ENCODE measurements around the gene CCDC182.

Gene CCDC182

DNA sequence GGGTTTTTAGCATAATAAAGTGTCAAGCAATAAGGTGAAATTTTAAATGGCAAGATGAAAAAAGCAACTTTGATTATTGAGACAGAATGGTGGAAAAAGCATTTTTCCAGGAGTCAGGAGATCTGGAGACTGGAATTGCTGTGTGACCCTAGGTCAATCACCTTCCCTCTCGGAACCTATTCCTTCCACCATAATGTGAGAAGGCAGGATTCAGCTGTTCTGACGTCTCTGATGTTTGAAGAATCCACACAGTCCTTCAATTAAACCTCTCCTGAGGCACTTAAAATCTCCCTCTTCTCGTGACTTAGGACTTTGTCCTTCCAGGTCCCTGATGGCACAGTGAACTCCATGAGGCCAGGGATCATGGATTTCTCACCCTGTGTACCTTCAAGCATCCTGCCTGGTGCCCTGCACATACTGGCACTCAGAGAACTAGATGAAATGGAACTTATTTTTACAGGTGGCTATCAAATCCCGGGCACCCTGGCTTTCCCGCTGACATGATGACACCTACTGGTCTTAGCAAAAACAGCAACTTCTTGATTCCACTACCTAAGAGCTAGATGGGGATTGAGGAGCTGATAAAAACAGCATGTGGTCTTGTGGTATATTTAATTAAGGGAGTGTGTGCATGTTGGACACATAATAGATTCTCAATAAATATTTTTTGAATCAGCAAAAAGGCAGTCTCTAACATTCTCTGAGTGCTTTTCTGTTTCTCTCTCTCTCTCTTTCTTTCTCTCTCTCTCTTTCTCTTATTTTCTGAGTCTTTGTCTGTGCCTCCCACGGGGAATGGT, 2.3 kb upstream of the CCDC182 start:
- peak overlapping the region; percentile 14 for H3K27ac ChIP-seq (ENCODE audit: low read length)
- H2AFZ ChIP-seq (ENCODE audit: low read depth, low read length) = peak overlapping the region; percentile 53; the same call in 1 of the 2 replicates
- H3K9me3 ChIP-seq (ENCODE audit: insufficient read depth, low read length, severe bottlenecking) = no peaks in the 10 kb centered on the region
- no peaks in the 10 kb centered on the region for H3K79me2 ChIP-seq (ENCODE audit: insufficient read depth, low read length)
- H3K4me1 ChIP-seq (ENCODE audit: insufficient read depth, low read length) = peaks cover 34% of the 10 kb centered on the region
- no peak overlapping the region for H3K9ac ChIP-seq (ENCODE audit: low read depth, low read length)
- peak; percentile 69 for DNase-seq
- H3K36me3 ChIP-seq (ENCODE audit: insufficient read depth, low read length) = no peaks in the 10 kb centered on the region
- H3K27me3 ChIP-seq (ENCODE audit: insufficient read depth, low read length, poor library complexity) = no peaks in the 10 kb centered on the region
- H4K20me1 ChIP-seq (ENCODE audit: insufficient read depth, low read length) = no peaks in the 10 kb centered on the region
- TF ChIP-seq, protein P1, sequence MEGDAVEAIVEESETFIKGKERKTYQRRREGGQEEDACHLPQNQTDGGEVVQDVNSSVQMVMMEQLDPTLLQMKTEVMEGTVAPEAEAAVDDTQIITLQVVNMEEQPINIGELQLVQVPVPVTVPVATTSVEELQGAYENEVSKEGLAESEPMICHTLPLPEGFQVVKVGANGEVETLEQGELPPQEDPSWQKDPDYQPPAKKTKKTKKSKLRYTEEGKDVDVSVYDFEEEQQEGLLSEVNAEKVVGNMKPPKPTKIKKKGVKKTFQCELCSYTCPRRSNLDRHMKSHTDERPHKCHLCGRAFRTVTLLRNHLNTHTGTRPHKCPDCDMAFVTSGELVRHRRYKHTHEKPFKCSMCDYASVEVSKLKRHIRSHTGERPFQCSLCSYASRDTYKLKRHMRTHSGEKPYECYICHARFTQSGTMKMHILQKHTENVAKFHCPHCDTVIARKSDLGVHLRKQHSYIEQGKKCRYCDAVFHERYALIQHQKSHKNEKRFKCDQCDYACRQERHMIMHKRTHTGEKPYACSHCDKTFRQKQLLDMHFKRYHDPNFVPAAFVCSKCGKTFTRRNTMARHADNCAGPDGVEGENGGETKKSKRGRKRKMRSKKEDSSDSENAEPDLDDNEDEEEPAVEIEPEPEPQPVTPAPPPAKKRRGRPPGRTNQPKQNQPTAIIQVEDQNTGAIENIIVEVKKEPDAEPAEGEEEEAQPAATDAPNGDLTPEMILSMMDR (IDR thresholded peaks at IDR 0.05; ENCODE audit: borderline replicate concordance, extremely low read depth, low read length, poor library complexity, severe bottlenecking) = peak; percentile 93
- no peak for TF ChIP-seq EZH2 (IDR thresholded peaks at IDR 0.05; ENCODE audit: borderline replicate concordance, low read depth, low read length, severe bottlenecking)
- ATAC-seq (ENCODE audit: insufficient read depth, low read depth) = peak; percentile 90
- no peak overlapping the region for H3K4me3 ChIP-seq (ENCODE audit: low read depth in 1 of 2, low read length in 2 of 2)
- no peak overlapping the region for H3K4me2 ChIP-seq (ENCODE audit: insufficient read depth, low read length)

DNA sequence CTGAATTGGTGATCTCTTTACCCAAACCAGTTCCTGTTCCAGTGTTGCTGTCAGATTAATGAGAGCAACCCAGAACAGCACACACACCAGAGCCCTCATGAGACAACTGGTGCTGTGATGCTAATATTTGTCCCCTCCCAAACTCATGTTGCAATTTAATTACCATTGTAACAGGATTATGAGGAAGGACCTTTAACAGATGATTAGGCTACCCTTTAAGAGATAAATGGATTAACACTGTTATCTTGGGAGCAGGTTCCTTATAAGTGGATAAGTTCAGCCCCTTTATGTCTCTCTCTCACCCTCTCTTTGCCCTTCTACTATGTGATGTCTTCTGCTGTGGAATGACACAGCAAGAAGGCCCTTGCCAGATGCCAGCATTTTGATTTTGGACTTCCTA, 1.1 kb upstream of the CCDC182 start:
- Histone ChIP-seq H3K9me3 (ENCODE audit: insufficient read depth, low read length, severe bottlenecking) (no peaks in the 10 kb centered on the region), H3K4me1 (ENCODE audit: insufficient read depth, low read length) (peaks cover 34% of the 10 kb centered on the region), H3K79me2 (ENCODE audit: insufficient read depth, low read length) (no peaks in the 10 kb centered on the region), H3K36me3 (ENCODE audit: insufficient read depth, low read length) (no peaks in the 10 kb centered on the region), H4K20me1 (ENCODE audit: insufficient read depth, low read length) (no peaks in the 10 kb centered on the region), H3K4me2 (ENCODE audit: insufficient read depth, low read length) (no peak overlapping the region), H3K9ac (ENCODE audit: low read depth, low read length) (no peak overlapping the region), H2AFZ (ENCODE audit: low read depth, low read length) (no peak overlapping the region), H3K27me3 (ENCODE audit: insufficient read depth, low read length, poor library complexity) (no peaks in the 10 kb centered on the region), H3K27ac (ENCODE audit: low read length) (no peak overlapping the region), H3K4me3 (ENCODE audit: low read depth in 1 of 2, low read length in 2 of 2) (no peak overlapping the region)
- TF ChIP-seq, protein P1 (IDR thresholded peaks at IDR 0.05; ENCODE audit: borderline replicate concordance, extremely low read depth, low read length, poor library complexity, severe bottlenecking) = no peak
- no peak for TF ChIP-seq EZH2 (IDR thresholded peaks at IDR 0.05; ENCODE audit: borderline replicate concordance, low read depth, low read length, severe bottlenecking)
- DNase-seq = no peak
- no peak for ATAC-seq (ENCODE audit: insufficient read depth, low read depth)

DNA sequence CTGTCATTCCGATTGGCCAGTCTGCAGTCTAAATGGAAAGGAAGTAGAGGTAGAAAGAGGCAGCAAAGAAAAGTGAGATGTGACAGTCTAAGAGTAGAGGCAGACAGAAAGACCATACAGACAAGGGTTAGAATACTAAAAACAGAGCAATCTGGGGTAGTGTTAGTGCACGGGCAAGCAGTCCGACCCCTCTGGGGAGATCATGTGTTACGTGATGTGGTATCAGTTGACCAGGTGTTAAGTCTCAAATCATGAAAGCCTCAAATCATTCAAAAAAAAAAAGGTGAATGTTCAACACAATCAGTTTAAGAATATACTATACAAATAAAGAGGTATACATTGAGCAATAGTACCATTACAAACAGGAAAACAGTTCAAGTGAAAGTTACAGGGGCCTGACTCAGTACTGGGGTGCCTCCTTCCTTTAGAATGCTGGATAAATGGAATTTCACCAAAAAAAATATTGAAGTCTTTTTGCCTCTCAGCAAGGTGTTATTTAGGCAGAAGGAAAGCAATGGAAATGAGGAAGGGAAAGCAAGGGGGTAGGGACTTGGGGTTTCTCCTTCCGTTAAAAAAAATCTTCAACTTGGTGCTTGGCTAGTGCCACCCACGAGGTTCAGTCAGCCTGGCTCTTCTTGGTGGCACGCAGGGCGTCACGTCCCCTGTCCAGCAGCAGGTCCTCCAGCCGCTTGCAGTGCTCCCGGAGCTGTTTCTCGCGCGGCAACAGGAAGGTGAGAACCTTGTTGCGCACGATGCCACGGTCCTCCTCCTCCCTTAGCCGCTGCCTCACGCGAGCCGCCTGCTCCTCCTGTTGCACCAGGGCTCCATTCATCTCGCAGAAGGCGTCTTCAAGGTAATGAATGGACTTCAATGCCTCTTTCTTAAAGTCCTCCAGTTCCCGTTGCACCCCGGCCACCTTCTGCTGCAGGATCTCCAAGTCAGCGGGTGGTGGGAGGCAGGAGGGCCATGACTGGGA, 616 bp downstream of the CCDC182 start:
- ATAC-seq (ENCODE audit: insufficient read depth, low read depth) = no peak
- Histone ChIP-seq H3K4me3 (ENCODE audit: low read depth in 1 of 2, low read length in 2 of 2) (no peak overlapping the region), H3K4me1 (ENCODE audit: insufficient read depth, low read length) (peaks cover 34% of the 10 kb centered on the region), H3K4me2 (ENCODE audit: insufficient read depth, low read length) (no peak overlapping the region), H2AFZ (ENCODE audit: low read depth, low read length) (no peak overlapping the region), H3K9me3 (ENCODE audit: insufficient read depth, low read length, severe bottlenecking) (no peaks in the 10 kb centered on the region), H3K79me2 (ENCODE audit: insufficient read depth, low read length) (no peaks in the 10 kb centered on the region), H3K36me3 (ENCODE audit: insufficient read depth, low read length) (no peaks in the 10 kb centered on the region), H3K9ac (ENCODE audit: low read depth, low read length) (no peak overlapping the region), H3K27me3 (ENCODE audit: insufficient read depth, low read length, poor library complexity) (no peaks in the 10 kb centered on the region), H4K20me1 (ENCODE audit: insufficient read depth, low read length) (no peaks in the 10 kb centered on the region), H3K27ac (ENCODE audit: low read length) (no peak overlapping the region)
- no peak for DNase-seq
- TF ChIP-seq EZH2 (IDR thresholded peaks at IDR 0.05; ENCODE audit: borderline replicate concordance, low read depth, low read length, severe bottlenecking) = no peak
- TF ChIP-seq, protein P1 (IDR thresholded peaks at IDR 0.05; ENCODE audit: borderline replicate concordance, extremely low read depth, low read length, poor library complexity, severe bottlenecking) = no peak

Data from DND-41 (cell line).